Kidney (tissue), 2 donors: ENCODE data around the gene SSNA1. TPM values are rescaled to one million over a fixed set of nuclear protein-coding genes. Genes with fewer than 3 reads are reported as not detected.

ENCODE experiments used
- microRNA-seq: library from miRNA; unstranded; fragments of <30 nt; microRNA quantifications from one replicate; pipeline ENCODE4 v1.2.0, GENCODE V29; 2020
- polyA plus RNA-seq: library from polyadenylated mRNA; stranded (reverse); fragments of 350-450 nt; fragmentation: Illumina TruSeq; extraction: RNeasy Lipid Tissue Mini Kit (QIAGEN cat#74804); gene quantifications from one replicate; pipeline ENCODE4 v1.2.3, GENCODE V29; 2014; ENCODE audit warnings: low read depth, low replicate concordance; ENCODE audit not compliant: insufficient read depth
- total RNA-seq: library from RNA; stranded (reverse); fragmentation: NEBNext Ultra II Directional; extraction: Animal tissue kit (Norgen Biotek cat#: 25700); gene quantifications from one replicate; pipeline ENCODE4 v1.2.1, GENCODE V29; 2021
- donor health status: DM: yes; HTN: yes; CAD: no.

SSNA1 gene
- total and polyA plus RNA-seq, 2 donors from 2014 or later: 52.5 to 131 TPM

Small RNAs within 50 kb of the gene (microRNA-seq; reads per million reads assigned to microRNA genes)
- gene MIR3621: not detected

Other genes with a start within 250 kb of the SSNA1 start
Only the 30 nearest of the 33 such genes appear.
- 236 TPM for gene PTGDS, start 211.2 kb upstream of the SSNA1 start, total RNA-seq
- gene PTGDS, start 211.2 kb upstream of the SSNA1 start, polyA plus RNA-seq: 709 TPM
- 1.4 TPM for gene LCNL1, start 205.7 kb upstream of the SSNA1 start, total RNA-seq
- 0.54 TPM for gene LCNL1, start 205.7 kb upstream of the SSNA1 start, polyA plus RNA-seq
- 54.2 TPM for gene PAXX, start 196.3 kb upstream of the SSNA1 start, total RNA-seq
- gene PAXX, start 196.3 kb upstream of the SSNA1 start, polyA plus RNA-seq: 80.9 TPM
- gene CLIC3, start 192.1 kb upstream of the SSNA1 start, total RNA-seq: 4.0 TPM
- 2.1 TPM for gene CLIC3, start 192.1 kb upstream of the SSNA1 start, polyA plus RNA-seq
- gene ABCA2, start 160.4 kb upstream of the SSNA1 start, total RNA-seq: 72.1 TPM
- 39.2 TPM for gene ABCA2, start 160.4 kb upstream of the SSNA1 start, polyA plus RNA-seq
- gene FUT7, start 156.6 kb upstream of the SSNA1 start, total RNA-seq: 0.60 TPM
- not detected for gene FUT7, start 156.6 kb upstream of the SSNA1 start, polyA plus RNA-seq
- gene NPDC1, start 142.5 kb upstream of the SSNA1 start, total RNA-seq: 189 TPM
- gene NPDC1, start 142.5 kb upstream of the SSNA1 start, polyA plus RNA-seq: 80.2 TPM
- 9.3 TPM for gene ENTPD2, start 134.6 kb upstream of the SSNA1 start, total RNA-seq
- gene ENTPD2, start 134.6 kb upstream of the SSNA1 start, polyA plus RNA-seq: 5.5 TPM
- gene SAPCD2, start 118.1 kb upstream of the SSNA1 start, total RNA-seq: 2.3 TPM
- gene SAPCD2, start 118.1 kb upstream of the SSNA1 start, polyA plus RNA-seq: 1.7 TPM
- gene UAP1L1, start 111.2 kb upstream of the SSNA1 start, total RNA-seq: 12.7 TPM
- gene UAP1L1, start 111.2 kb upstream of the SSNA1 start, polyA plus RNA-seq: 14.4 TPM
- 63.2 TPM for gene MAN1B1, start 101.7 kb upstream of the SSNA1 start, total RNA-seq
- gene MAN1B1, start 101.7 kb upstream of the SSNA1 start, polyA plus RNA-seq: 57.3 TPM
- gene DPP7, start 73.9 kb upstream of the SSNA1 start, total RNA-seq: 164 TPM
- 205 TPM for gene DPP7, start 73.9 kb upstream of the SSNA1 start, polyA plus RNA-seq
- 0.47 TPM for gene GRIN1, start 49.5 kb upstream of the SSNA1 start, total RNA-seq
- not detected for gene GRIN1, start 49.5 kb upstream of the SSNA1 start, polyA plus RNA-seq
- 0.25 TPM for gene LRRC26, start 18.6 kb upstream of the SSNA1 start, total RNA-seq
- not detected for gene LRRC26, start 18.6 kb upstream of the SSNA1 start, polyA plus RNA-seq
- gene TMEM210, start 16.6 kb upstream of the SSNA1 start, total RNA-seq: not detected
- gene TMEM210, start 16.6 kb upstream of the SSNA1 start, polyA plus RNA-seq: not detected
- gene ANAPC2, start 116 bp upstream of the SSNA1 start, total RNA-seq: 57.2 TPM
- gene ANAPC2, start 116 bp upstream of the SSNA1 start, polyA plus RNA-seq: 19.9 TPM
- gene TPRN, start 12.1 kb downstream of the SSNA1 start, total RNA-seq: 49.5 TPM
- gene TPRN, start 12.1 kb downstream of the SSNA1 start, polyA plus RNA-seq: 47.2 TPM
- 36.3 TPM for gene TMEM203, start 17.0 kb downstream of the SSNA1 start, total RNA-seq
- 53.5 TPM for gene TMEM203, start 17.0 kb downstream of the SSNA1 start, polyA plus RNA-seq
- 17.8 TPM for gene NDOR1, start 17.0 kb downstream of the SSNA1 start, total RNA-seq
- 5.9 TPM for gene NDOR1, start 17.0 kb downstream of the SSNA1 start, polyA plus RNA-seq
- 7.0 TPM for gene RNF208, start 33.6 kb downstream of the SSNA1 start, total RNA-seq
- 22.8 TPM for gene RNF208, start 33.6 kb downstream of the SSNA1 start, polyA plus RNA-seq
- 0.94 TPM for gene CYSRT1, start 36.5 kb downstream of the SSNA1 start, total RNA-seq
- gene CYSRT1, start 36.5 kb downstream of the SSNA1 start, polyA plus RNA-seq: 1.3 TPM
- 0.85 TPM for gene RNF224, start 38.8 kb downstream of the SSNA1 start, total RNA-seq
- 0.80 TPM for gene RNF224, start 38.8 kb downstream of the SSNA1 start, polyA plus RNA-seq
- gene SLC34A3, start 42.2 kb downstream of the SSNA1 start, total RNA-seq: 0.13 TPM
- gene SLC34A3, start 42.2 kb downstream of the SSNA1 start, polyA plus RNA-seq: 36.0 TPM
- 258 TPM for gene TUBB4B, start 52.6 kb downstream of the SSNA1 start, total RNA-seq
- 394 TPM for gene TUBB4B, start 52.6 kb downstream of the SSNA1 start, polyA plus RNA-seq
- gene STPG3, start 62.6 kb downstream of the SSNA1 start, total RNA-seq: 0.38 TPM
- not detected for gene STPG3, start 62.6 kb downstream of the SSNA1 start, polyA plus RNA-seq
- 57.3 TPM for gene NELFB, start 66.7 kb downstream of the SSNA1 start, total RNA-seq
- 43.8 TPM for gene NELFB, start 66.7 kb downstream of the SSNA1 start, polyA plus RNA-seq
- gene TOR4A, start 89.0 kb downstream of the SSNA1 start, total RNA-seq: 23.8 TPM
- gene TOR4A, start 89.0 kb downstream of the SSNA1 start, polyA plus RNA-seq: 4.9 TPM
- gene NRARP, start 113.6 kb downstream of the SSNA1 start, total RNA-seq: 4.7 TPM
- 1.7 TPM for gene NRARP, start 113.6 kb downstream of the SSNA1 start, polyA plus RNA-seq
- 44.5 TPM for gene EXD3, start 234.5 kb downstream of the SSNA1 start, total RNA-seq
- gene EXD3, start 234.5 kb downstream of the SSNA1 start, polyA plus RNA-seq: 18.9 TPM
- 21.8 TPM for gene NOXA1, start 234.7 kb downstream of the SSNA1 start, total RNA-seq
- 19.1 TPM for gene NOXA1, start 234.7 kb downstream of the SSNA1 start, polyA plus RNA-seq